ENCODE measurements around the gene ATP9B. TPM values are rescaled to one million over a fixed set of nuclear protein-coding genes. Genes with fewer than 3 reads are reported as not detected.

ATP9B gene
- total and polyA plus RNA-seq, 10 of the 15 experiments (the other 5 are each of a cell fraction or from before 2014, with no cell fraction given), result 0.74 to 20.7 (median 12.9) TPM

DNA sequence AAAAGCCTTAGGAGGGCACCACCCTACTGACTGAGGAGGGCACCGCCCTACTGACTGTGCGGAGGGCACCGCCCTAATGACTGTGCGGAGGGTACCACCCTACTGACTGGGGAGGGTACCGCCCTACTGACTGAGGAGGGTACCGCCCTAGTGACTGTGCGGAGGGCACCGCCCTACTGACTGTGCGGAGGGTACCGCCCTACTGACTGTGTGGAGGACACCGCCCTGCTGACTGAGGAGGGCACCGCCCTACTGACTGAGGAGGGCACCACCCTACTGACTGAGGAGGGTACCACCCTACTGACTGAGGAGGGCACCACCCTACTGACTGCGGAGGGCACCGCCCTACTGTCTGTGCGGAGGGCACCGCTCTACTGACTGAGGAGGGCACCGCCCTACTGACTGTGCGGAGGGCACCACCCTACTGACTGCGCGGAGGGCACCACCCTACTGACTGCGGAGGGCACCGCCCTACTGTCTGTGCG lies 176.4 kb downstream of the ATP9B start:
- no peaks in the 10 kb centered on the region for H3K79me2 ChIP-seq (ENCODE audit: control insufficient read depth, insufficient read depth, low read length)
- no peak overlapping the region for H3K4me2 ChIP-seq (ENCODE audit: control insufficient read depth, insufficient read depth)
- no peak overlapping the region for H3K27ac ChIP-seq (ENCODE audit: control insufficient read depth, insufficient read depth)
- H3K9ac ChIP-seq (ENCODE audit: control insufficient read depth, insufficient read depth, low read length), result no peak overlapping the region
- H3K4me1 ChIP-seq (ENCODE audit: control insufficient read depth, insufficient read depth, low read length), result 0 out of 2 replicates have a peak, but pooled peaks cover 4% of the 10 kb centered on the region
- no peaks in the 10 kb centered on the region for H3K27me3 ChIP-seq (replicated peaks in 1 of 2; ENCODE audit: control insufficient read depth in 2 of 2, insufficient read depth in 2 of 2, low read length in 1 of 2)
- no peaks in the 10 kb centered on the region for H3K36me3 ChIP-seq (ENCODE audit: control insufficient read depth in 2 of 2, insufficient read depth in 2 of 2, low read length in 1 of 2)
- TF ChIP-seq JUND (IDR thresholded peaks at IDR 0.05; ENCODE audit: low read depth, low read length) (no peak), ZNF217 (IDR thresholded peaks at IDR 0.05) (no peak), GATAD2B (conservative IDR thresholded peaks at IDR 0.05; ENCODE audit: low read depth) (no peak), PAX5 (IDR thresholded peaks at IDR 0.05; ENCODE audit: borderline replicate concordance, low read depth, low read length) (no peak), TCF12 (IDR thresholded peaks at IDR 0.05; ENCODE audit: low read depth, low read length) (no peak), PML (IDR thresholded peaks at IDR 0.05; ENCODE audit: low read length) (no peak), CREM (IDR thresholded peaks at IDR 0.05; ENCODE audit: low read depth) (no peak), ETV6 (conservative IDR thresholded peaks at IDR 0.05 in 1 of 2, IDR thresholded peaks at IDR 0.05 in 1 of 2; ENCODE audit: borderline replicate concordance in 1 of 2, low read depth in 1 of 2) (no peak), RUNX3 (IDR thresholded peaks at IDR 0.05; ENCODE audit: low read length) (no peak), CEBPB (IDR thresholded peaks at IDR 0.05; ENCODE audit: borderline replicate concordance in 1 of 2, low read depth in 2 of 2, low read length in 2 of 2) (no peak), STAT3 (IDR thresholded peaks at IDR 0.05; ENCODE audit: low read depth, low read length) (no peak), CHD2 (IDR thresholded peaks at IDR 0.05; ENCODE audit: borderline replicate concordance, low read depth, low read length) (no peak), CBX5 (IDR thresholded peaks at IDR 0.05; ENCODE audit: low read depth) (no peak), ZNF384 (IDR thresholded peaks at IDR 0.05; ENCODE audit: borderline replicate concordance, low read depth, low read length) (no peak), ESRRA (IDR thresholded peaks at IDR 0.05; ENCODE audit: low read length) (no peak)
- TF ChIP-seq, protein P1, sequence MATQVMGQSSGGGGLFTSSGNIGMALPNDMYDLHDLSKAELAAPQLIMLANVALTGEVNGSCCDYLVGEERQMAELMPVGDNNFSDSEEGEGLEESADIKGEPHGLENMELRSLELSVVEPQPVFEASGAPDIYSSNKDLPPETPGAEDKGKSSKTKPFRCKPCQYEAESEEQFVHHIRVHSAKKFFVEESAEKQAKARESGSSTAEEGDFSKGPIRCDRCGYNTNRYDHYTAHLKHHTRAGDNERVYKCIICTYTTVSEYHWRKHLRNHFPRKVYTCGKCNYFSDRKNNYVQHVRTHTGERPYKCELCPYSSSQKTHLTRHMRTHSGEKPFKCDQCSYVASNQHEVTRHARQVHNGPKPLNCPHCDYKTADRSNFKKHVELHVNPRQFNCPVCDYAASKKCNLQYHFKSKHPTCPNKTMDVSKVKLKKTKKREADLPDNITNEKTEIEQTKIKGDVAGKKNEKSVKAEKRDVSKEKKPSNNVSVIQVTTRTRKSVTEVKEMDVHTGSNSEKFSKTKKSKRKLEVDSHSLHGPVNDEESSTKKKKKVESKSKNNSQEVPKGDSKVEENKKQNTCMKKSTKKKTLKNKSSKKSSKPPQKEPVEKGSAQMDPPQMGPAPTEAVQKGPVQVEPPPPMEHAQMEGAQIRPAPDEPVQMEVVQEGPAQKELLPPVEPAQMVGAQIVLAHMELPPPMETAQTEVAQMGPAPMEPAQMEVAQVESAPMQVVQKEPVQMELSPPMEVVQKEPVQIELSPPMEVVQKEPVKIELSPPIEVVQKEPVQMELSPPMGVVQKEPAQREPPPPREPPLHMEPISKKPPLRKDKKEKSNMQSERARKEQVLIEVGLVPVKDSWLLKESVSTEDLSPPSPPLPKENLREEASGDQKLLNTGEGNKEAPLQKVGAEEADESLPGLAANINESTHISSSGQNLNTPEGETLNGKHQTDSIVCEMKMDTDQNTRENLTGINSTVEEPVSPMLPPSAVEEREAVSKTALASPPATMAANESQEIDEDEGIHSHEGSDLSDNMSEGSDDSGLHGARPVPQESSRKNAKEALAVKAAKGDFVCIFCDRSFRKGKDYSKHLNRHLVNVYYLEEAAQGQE (IDR thresholded peaks at IDR 0.05; ENCODE audit: low read depth, low read length), result no peak
- FAIRE-seq (no peak), ATAC-seq (no peak), DNase-seq (ENCODE audit: low read depth, low spot score) (no peak)
- H4K20me1 ChIP-seq (ENCODE audit: control insufficient read depth, insufficient read depth), result no peaks in the 10 kb centered on the region
- H2AFZ ChIP-seq (ENCODE audit: control insufficient read depth, low read depth, low read length), result no peak overlapping the region
- no peak overlapping the region for H3K4me3 ChIP-seq
- in situ Hi-C loops (cut with MboI) (loop anchor here (25.0 kb wide), 1 partner anchor 1333 kb away; no protein-coding TSS in a partner anchor), intact Hi-C loops (cut with micrococcal nuclease; ENCODE audit: unreplicated experiment) (loop anchor here (1.0 to 10.0 kb wide), 4 partner anchors 181 to 1343 kb away; partner anchors contain the start of gene ATP9B)
- CTCF ChIA-PET, result interaction anchor here (0.5 to 1.3 kb wide), 3 partner anchors 9 to 57 kb away, joined by 3 read pairs; no protein-coding TSS in a partner anchor
- SMC1A ChIA-PET (ENCODE audit: uncharacterized antibody, unreplicated experiment), result interaction anchor here (1.0 to 1.7 kb wide), 3 partner anchors 28 to 260 kb away, joined by 3 to 5 read pairs (median 4); no protein-coding TSS in a partner anchor
- H3K9me3 ChIP-seq (replicated peaks; ENCODE audit: control insufficient read depth, insufficient read depth, low read length), result no peaks in the 10 kb centered on the region
- POLR2A ChIA-PET, result no interaction called here
- BruUV-seq (replicated peaks), result no TSS peak
- WGBS (ENCODE audit: insufficient coverage, insufficient replicate concordance, low lambda C conversion rate, missing lambda C conversion rate), result 31% methylated on average over 23 of the region's 23 CpGs
- RAD21 ChIA-PET (ENCODE audit: unreplicated experiment), result interaction anchor here (0.6 kb wide), 1 partner anchor 109 kb away, joined by 3 read pairs; no protein-coding TSS in a partner anchor
